NCI-H1417 treated with DMSO at 0.1 percent for 48 hours (cell line): Measurements from ENCODE around the gene GRB2.

ENCODE experiments used
- DNase-seq: peaks from one replicate; lab custom pipeline; 2025; lab: John Stamatoyannopoulos, UW

The GRB2 gene

GRCh38 chr17:75412455-75413317 is 7.2 kb upstream of the GRB2 start:
- DNase-seq, result peak; percentile 63

- no peak for DNase-seq
Measured at GRCh38 chr17:75411328-75412067, 6.0 kb upstream of the GRB2 start.

- no peak for DNase-seq
Measured at GRCh38 chr17:75410141-75410540, 4.7 kb upstream of the GRB2 start.

- no peak for DNase-seq
Measured at GRCh38 chr17:75407655-75408352, 2.3 kb upstream of the GRB2 start.

GRCh38 chr17:75406222-75406615 is 741 bp upstream of the GRB2 start:
- DNase-seq, result no peak

- DNase-seq, result no peak
Measured at GRCh38 chr17:75404731-75405364, 630 bp downstream of the GRB2 start.

- no peak for DNase-seq
Measured at GRCh38 chr17:75404223-75404730, 1.2 kb downstream of the GRB2 start.

GRCh38 chr17:75403131-75403530 is 2.3 kb downstream of the GRB2 start:
- DNase-seq, result no peak

GRCh38 chr17:75402026-75402425 is 3.5 kb downstream of the GRB2 start:
- no peak for DNase-seq

- no peak for DNase-seq
Measured at GRCh38 chr17:75400326-75400939, 5.0 kb downstream of the GRB2 start.

GRCh38 chr17:75398279-75398678 is 7.2 kb downstream of the GRB2 start:
- no peak for DNase-seq

- DNase-seq, result no peak
Measured at GRCh38 chr17:75397217-75397616, 8.3 kb downstream of the GRB2 start.

- no peak for DNase-seq
Measured at GRCh38 chr17:75396796-75397195, 8.7 kb downstream of the GRB2 start.

- DNase-seq, result no peak
Measured at GRCh38 chr17:75396025-75396424, 9.5 kb downstream of the GRB2 start.

- DNase-seq, result no peak
Measured at GRCh38 chr17:75394332-75394918, 11.1 kb downstream of the GRB2 start.

GRCh38 chr17:75393523-75394331 is 11.8 kb downstream of the GRB2 start:
- DNase-seq, result peak; percentile 79

- no peak for DNase-seq
Measured at GRCh38 chr17:75392559-75392958, 12.9 kb downstream of the GRB2 start.

- no peak for DNase-seq
Measured at GRCh38 chr17:75390982-75391381, 14.5 kb downstream of the GRB2 start.

GRCh38 chr17:75388476-75389030 is 16.9 kb downstream of the GRB2 start:
- no peak for DNase-seq

GRCh38 chr17:75387771-75388170 is 17.7 kb downstream of the GRB2 start:
- DNase-seq, result no peak
